Measurements from ENCODE around the gene LYST.
A peak's percentile ranks its signal among the peaks of the same experiment; 100 is the strongest.
"Not testable (repeated sequence)": the region's sequence is repeated elsewhere in the genome, so short reads cannot be mapped to it uniquely, and the experiment has no call there.

The LYST gene

GRCh38 chr1:235806123-235806522, 60.6 kb downstream of the LYST start:
- H3K4me1 Mint-ChIP-seq: peaks cover 0 to 6% of the 10 kb centered on the region in 2 donors
- no peak overlapping the region for H3K4me3 Mint-ChIP-seq
- no peak for ATAC-seq (replicated peaks)
- no peak for DNase-seq
- H3K27me3 Mint-ChIP-seq: no peaks in the 10 kb centered on the region
- no peak overlapping the region for H3K27ac Mint-ChIP-seq
- no peaks in the 10 kb centered on the region for H3K9me3 Mint-ChIP-seq
- peaks cover 24 to 26% of the 10 kb centered on the region in 2 donors for H3K36me3 Mint-ChIP-seq

GRCh38 chr1:235802573-235803346, 63.9 kb downstream of the LYST start:
- no peaks in the 10 kb centered on the region for H3K27me3 Mint-ChIP-seq
- peaks cover 26 to 37% of the 10 kb centered on the region in 2 donors for H3K36me3 Mint-ChIP-seq
- H3K4me3 Mint-ChIP-seq: no peak overlapping the region
- H3K9me3 Mint-ChIP-seq: no peaks in the 10 kb centered on the region
- peaks cover 0 to 6% of the 10 kb centered on the region in 2 donors for H3K4me1 Mint-ChIP-seq
- DNase-seq: no peak
- H3K27ac Mint-ChIP-seq: no peak overlapping the region
- no peak for ATAC-seq (replicated peaks)

DNA sequence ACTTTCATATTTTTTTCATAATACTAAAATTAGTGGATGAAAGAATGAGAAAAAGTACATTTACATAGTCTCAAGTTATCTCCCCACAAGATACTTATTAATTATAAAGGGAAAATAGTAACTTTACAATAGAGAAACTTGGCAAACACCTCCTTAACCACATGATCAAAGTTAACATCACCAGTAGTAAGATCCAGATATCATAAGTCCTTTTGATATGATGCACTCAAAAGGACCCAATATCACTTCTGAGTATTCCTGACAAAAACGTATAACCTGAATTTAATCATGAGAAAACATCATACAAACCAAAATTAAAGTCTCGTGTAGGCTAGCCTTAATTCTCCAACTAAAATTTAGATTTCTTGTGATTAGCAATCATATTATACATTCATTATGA, 67.4 kb downstream of the LYST start:
- DNase-seq (no peak), ATAC-seq (replicated peaks) (no peak)
- Mint-ChIP-seq H3K4me1 (peaks cover 0 to 6% of the 10 kb centered on the region in 2 donors), H3K4me3 (no peak overlapping the region), H3K27me3 (no peaks in the 10 kb centered on the region), H3K9me3 (no peaks in the 10 kb centered on the region), H3K36me3 (peaks cover 33 to 54% of the 10 kb centered on the region in 2 donors), H3K27ac (no peak overlapping the region)

GRCh38 chr1:235791532-235792060, 75.1 kb downstream of the LYST start:
- H3K9me3 Mint-ChIP-seq: no peaks in the 10 kb centered on the region
- H3K27me3 Mint-ChIP-seq: no peaks in the 10 kb centered on the region
- ATAC-seq (replicated peaks) (no peak), DNase-seq (no peak)
- H3K36me3 Mint-ChIP-seq: peaks cover 35 to 49% of the 10 kb centered on the region in 2 donors
- no peak overlapping the region for H3K27ac Mint-ChIP-seq
- H3K4me3 Mint-ChIP-seq: no peak overlapping the region
- H3K4me1 Mint-ChIP-seq: peaks cover 6 to 11% of the 10 kb centered on the region in 2 donors

DNA sequence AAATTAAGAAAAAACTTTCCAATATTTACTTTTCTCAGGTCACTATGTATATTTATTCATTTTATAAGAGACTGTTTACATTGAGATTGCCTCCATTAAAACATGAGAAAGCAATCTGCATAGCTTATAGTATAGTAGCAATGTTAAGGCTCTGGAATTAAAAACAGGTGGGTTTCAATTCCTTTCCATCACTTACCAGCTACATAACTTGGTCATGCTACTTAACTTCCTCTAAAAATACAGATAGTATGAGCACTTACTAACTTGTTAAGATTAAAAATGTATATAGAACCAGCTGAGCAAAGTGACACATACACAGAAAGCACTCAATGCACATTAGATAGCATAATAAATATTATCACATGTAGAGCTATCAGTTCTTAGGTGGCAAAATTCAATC, 76.6 kb downstream of the LYST start:
- Mint-ChIP-seq H3K4me1 (peaks cover 6 to 11% of the 10 kb centered on the region in 2 donors), H3K36me3 (peaks cover 35 to 42% of the 10 kb centered on the region in 2 donors), H3K27ac (no peak overlapping the region), H3K27me3 (no peaks in the 10 kb centered on the region), H3K4me3 (no peak overlapping the region), H3K9me3 (no peaks in the 10 kb centered on the region)
- DNase-seq (no peak), ATAC-seq (replicated peaks) (peak; percentile 52 to 58)

DNA sequence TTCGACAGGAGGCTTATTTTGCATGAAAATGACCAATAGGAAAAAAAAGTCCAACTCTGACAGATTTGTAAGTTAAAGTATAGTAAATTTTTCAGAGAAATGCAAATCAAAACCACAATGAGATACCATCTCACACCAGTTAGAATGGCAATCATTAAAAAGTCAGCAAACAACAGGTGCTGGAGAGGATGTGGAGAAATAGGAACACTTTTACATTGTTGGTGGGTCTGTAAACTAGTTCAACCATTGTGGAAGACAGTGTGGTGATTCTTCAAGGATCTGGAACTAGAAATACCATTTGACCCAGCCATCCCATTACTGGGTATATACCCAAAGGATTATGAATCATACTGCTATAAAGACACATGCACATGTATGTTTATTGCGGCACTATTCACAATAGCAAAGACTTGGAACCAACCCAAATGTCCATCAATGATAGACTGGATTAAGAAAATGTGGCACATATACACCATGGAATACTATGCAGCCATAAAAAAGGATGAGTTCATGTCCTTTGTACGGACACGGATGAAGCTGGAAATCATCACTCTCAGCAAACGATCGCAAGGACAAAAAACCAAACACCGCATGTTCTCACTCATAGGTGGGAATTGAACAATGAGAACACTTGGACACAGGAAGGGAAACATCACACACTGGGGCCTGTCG, 80.3 kb downstream of the LYST start:
- H3K36me3 Mint-ChIP-seq: peaks cover 20 to 35% of the 10 kb centered on the region in 2 donors
- not testable (repeated sequence) for H3K4me3 Mint-ChIP-seq; H3K27ac Mint-ChIP-seq; DNase-seq; H3K27me3 Mint-ChIP-seq; H3K9me3 Mint-ChIP-seq; ATAC-seq (replicated peaks)
- H3K4me1 Mint-ChIP-seq: peaks cover 8 to 11% of the 10 kb centered on the region in 2 donors

- Mint-ChIP-seq H3K4me3 (no peak overlapping the region), H3K36me3 (peaks cover 10 to 26% of the 10 kb centered on the region in 2 donors), H3K9me3 (no peaks in the 10 kb centered on the region), H3K27ac (no peak overlapping the region), H3K4me1 (peaks cover 0 to 1% of the 10 kb centered on the region in 2 donors), H3K27me3 (no peaks in the 10 kb centered on the region)
- no peak for ATAC-seq (replicated peaks)
- DNase-seq: no peak
Observed at GRCh38 chr1:235784950-235785349, 81.8 kb downstream of the LYST start.

DNA sequence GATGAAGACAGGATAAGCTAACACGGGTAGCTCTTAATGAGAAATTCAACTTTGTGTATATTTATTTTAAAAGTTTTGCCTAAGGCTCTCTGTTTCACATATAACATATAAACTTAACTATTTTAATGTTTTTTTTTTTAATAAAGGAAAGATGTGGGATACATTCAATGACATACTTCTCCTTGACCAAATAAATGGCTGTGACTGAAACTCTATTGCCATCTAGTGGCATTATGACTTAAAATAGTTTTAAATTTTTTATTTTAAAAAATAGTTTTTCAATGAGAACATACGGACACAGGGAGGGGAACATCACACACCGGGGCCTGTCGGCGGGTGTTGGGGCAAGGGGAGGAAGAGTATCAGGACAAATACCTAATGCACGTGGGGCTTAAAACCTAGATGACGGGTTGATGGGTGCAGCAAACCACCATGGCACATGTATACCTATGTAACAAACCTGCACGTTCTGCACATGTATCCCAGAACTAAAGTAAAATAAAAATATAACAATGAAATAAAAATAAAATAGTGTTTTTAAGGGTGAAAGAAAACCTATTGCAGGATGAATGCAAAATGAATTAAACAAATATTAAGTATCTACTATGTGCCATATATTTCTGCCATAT, 83.4 kb downstream of the LYST start:
- H3K36me3 Mint-ChIP-seq: peaks cover 10 to 26% of the 10 kb centered on the region in 2 donors

DNA sequence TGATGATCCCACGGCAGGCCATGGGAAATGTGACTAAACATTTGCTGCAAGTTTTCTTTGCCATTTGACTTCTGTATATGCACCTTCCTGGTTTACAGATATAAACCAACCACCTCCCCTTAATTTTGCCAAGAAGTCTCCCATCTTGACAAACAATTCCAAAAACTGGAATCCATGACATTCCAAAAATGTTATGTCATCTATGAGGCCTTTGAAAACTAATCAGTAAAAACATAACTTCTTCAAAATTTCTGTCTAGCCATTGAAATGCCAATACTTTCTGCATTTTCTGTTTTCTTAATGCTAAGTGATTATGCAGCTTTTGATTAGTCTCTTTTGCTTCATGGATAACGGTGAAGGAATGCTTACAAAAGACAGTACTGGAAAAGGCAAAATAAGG, 84.1 kb downstream of the LYST start:
- DNase-seq: no peak
- H3K27me3 Mint-ChIP-seq: no peaks in the 10 kb centered on the region
- no peaks in the 10 kb centered on the region for H3K9me3 Mint-ChIP-seq
- H3K4me1 Mint-ChIP-seq: peaks cover 0 to 1% of the 10 kb centered on the region in 2 donors
- H3K4me3 Mint-ChIP-seq: no peak overlapping the region
- no peak for ATAC-seq (replicated peaks)
- peaks cover 10 to 26% of the 10 kb centered on the region in 2 donors for H3K36me3 Mint-ChIP-seq
- no peak overlapping the region for H3K27ac Mint-ChIP-seq

More for the DNA sequence above, 83.4 kb downstream of the LYST start:
- no peak overlapping the region for H3K4me3 Mint-ChIP-seq
- H3K27ac Mint-ChIP-seq: no peak overlapping the region
- ATAC-seq (replicated peaks): no peak
- H3K9me3 Mint-ChIP-seq: no peaks in the 10 kb centered on the region
- H3K4me1 Mint-ChIP-seq: peaks cover 0 to 1% of the 10 kb centered on the region in 2 donors
- no peaks in the 10 kb centered on the region for H3K27me3 Mint-ChIP-seq
- no peak for DNase-seq

- DNase-seq: no peak
- Mint-ChIP-seq H3K36me3 (peaks cover 10 to 26% of the 10 kb centered on the region in 2 donors), H3K4me1 (peaks cover 0 to 1% of the 10 kb centered on the region in 2 donors), H3K27ac (no peak overlapping the region), H3K4me3 (no peak overlapping the region), H3K9me3 (no peaks in the 10 kb centered on the region), H3K27me3 (no peaks in the 10 kb centered on the region)
- no peak for ATAC-seq (replicated peaks)
Observed at GRCh38 chr1:235781807-235782206, 84.9 kb downstream of the LYST start.

DNA sequence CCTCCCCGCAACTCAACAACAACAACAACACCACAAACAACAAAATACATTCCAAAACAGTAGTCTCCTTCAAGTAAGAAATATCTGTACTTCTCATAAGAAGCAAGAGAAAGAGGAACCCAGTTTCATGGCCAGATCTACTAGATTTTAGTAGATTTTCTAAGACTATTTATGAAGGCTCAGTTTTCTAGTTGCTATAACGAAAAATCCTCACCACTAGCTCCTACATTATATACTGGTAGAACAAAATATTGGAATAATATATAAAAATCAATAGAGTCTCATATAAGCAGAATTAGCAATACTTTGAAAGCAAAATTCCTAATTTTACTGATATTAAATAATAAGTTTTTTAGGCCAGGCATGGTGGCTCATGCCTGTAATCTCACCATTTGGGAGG, 86.9 kb downstream of the LYST start:
- ATAC-seq (replicated peaks): no peak
- no peaks in the 10 kb centered on the region for H3K27me3 Mint-ChIP-seq
- peaks cover 0 to 1% of the 10 kb centered on the region in 2 donors for H3K4me1 Mint-ChIP-seq
- no peak overlapping the region for H3K4me3 Mint-ChIP-seq
- H3K36me3 Mint-ChIP-seq: peaks cover 11 to 27% of the 10 kb centered on the region in 2 donors
- H3K9me3 Mint-ChIP-seq: no peaks in the 10 kb centered on the region
- H3K27ac Mint-ChIP-seq: no peak overlapping the region
- DNase-seq: no peak

- Mint-ChIP-seq H3K27ac (no peak overlapping the region), H3K9me3 (no peaks in the 10 kb centered on the region), H3K36me3 (peaks cover 26 to 33% of the 10 kb centered on the region in 2 donors), H3K27me3 (no peaks in the 10 kb centered on the region), H3K4me3 (no peak overlapping the region), H3K4me1 (no peaks in the 10 kb centered on the region)
- DNase-seq (no peak), ATAC-seq (replicated peaks) (no peak)
Observed at GRCh38 chr1:235776396-235776795, 90.3 kb downstream of the LYST start.

DNA sequence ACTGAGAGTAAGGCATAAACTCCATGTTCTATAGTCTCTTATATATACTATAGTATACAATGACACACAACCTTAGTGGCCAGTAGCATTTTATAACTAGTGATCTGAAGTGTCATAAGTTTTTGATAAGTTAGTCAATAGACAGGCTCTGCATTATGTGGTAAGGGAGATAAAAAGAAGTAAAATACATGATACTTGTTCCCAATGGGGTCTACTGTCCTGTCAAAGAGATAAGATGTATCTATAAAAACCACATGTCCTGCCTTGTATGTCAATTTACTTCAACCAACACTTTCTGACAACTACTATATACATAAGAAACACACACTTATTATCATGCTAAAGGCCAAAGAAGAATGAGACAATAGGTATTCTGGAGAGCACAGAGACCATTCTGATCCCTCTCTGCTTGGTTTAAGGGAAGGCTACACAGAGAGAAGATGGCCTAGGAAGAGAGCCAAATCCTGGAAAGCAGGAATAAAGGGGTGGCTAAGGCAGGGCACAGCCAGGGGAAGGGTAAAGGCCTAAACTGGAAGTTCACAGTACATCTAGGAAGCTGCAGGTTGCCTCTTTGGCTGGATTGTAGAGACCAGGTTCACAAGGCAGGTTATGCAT, 91.4 kb downstream of the LYST start:
- H3K36me3 Mint-ChIP-seq: peaks cover 26 to 37% of the 10 kb centered on the region in 2 donors
- no peak overlapping the region for H3K4me3 Mint-ChIP-seq
- H3K27ac Mint-ChIP-seq: no peak overlapping the region
- no peak for ATAC-seq (replicated peaks)
- H3K27me3 Mint-ChIP-seq: no peaks in the 10 kb centered on the region
- H3K4me1 Mint-ChIP-seq: no peaks in the 10 kb centered on the region
- no peaks in the 10 kb centered on the region for H3K9me3 Mint-ChIP-seq
- no peak for DNase-seq

DNA sequence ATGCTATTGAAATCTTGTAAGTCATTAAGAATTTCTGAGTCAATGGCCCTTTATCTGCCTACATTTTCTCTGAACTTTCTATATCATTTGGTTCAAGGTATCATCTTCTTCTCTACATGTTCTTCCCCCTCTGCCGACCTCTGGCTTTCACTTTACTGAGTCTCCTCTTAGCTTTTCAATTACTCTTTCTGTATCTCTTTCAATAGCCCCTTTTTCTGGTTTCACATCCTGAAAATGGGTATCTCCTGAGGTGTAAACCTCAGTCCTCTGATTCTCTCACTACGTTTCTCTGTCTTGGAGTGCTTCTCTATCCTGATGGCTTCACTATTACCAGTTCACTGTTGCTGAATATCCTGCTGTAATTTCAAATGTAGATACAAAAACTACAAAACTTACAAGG, 98.9 kb downstream of the LYST start:
- peaks cover 12% of the 10 kb centered on the region in 2 donors for H3K4me1 Mint-ChIP-seq
- no peak overlapping the region for H3K27ac Mint-ChIP-seq
- no peaks in the 10 kb centered on the region for H3K27me3 Mint-ChIP-seq
- DNase-seq: no peak
- H3K9me3 Mint-ChIP-seq: no peaks in the 10 kb centered on the region
- peaks cover 13 to 27% of the 10 kb centered on the region in 2 donors for H3K36me3 Mint-ChIP-seq
- ATAC-seq (replicated peaks): peak; percentile 91 to 95
- H3K4me3 Mint-ChIP-seq: peak overlapping the region; percentile 3 to 24
